T-helper 2 cell treated with Interferon-gamma antibody and Interleukin-4, amounts not matched to agents 5 μg/mL and 100 μg/mL, for 36 hours (primary cell): ENCODE measurements around the gene SNAPC5.

Experiments used
- DNase-seq: peaks from one replicate; pipeline ENCODE4 v3.0.0; 2021; ENCODE audit warnings: low spot score
- H3K27ac Mint-ChIP-seq: one replicate; pipeline ENCODE4 v1.8.0; 2021; ENCODE audit warnings: mild to moderate bottlenecking, mixed read lengths
- H3K27me3 Mint-ChIP-seq: one replicate; pipeline ENCODE4 v1.8.0; 2021; ENCODE audit warnings: low read depth, mixed read lengths
- H3K36me3 Mint-ChIP-seq: one replicate; pipeline ENCODE4 v1.8.0; 2021; ENCODE audit warnings: low read depth, mixed read lengths
- H3K4me1 Mint-ChIP-seq: one replicate; pipeline ENCODE4 v1.8.0; 2021; ENCODE audit warnings: low read depth, mixed read lengths
- H3K4me3 Mint-ChIP-seq: one replicate; pipeline ENCODE4 v1.8.0; 2022; ENCODE audit warnings: mild to moderate bottlenecking, moderate library complexity, mixed read lengths
- H3K9me3 Mint-ChIP-seq: one replicate; pipeline ENCODE4 v1.8.0; 2021; ENCODE audit warnings: mixed read lengths

The SNAPC5 gene

GRCh38 chr15:66459818-66460615 is 37.5 kb downstream of the SNAPC5 start:
- H3K27me3 Mint-ChIP-seq, result no peaks in the 10 kb centered on the region
- no peak for DNase-seq
- H3K9me3 Mint-ChIP-seq, result peaks cover 3% of the 10 kb centered on the region
- H3K4me1 Mint-ChIP-seq, result peaks cover 8% of the 10 kb centered on the region
- peaks cover 42% of the 10 kb centered on the region for H3K36me3 Mint-ChIP-seq
- no peak overlapping the region for H3K4me3 Mint-ChIP-seq
- H3K27ac Mint-ChIP-seq, result peak overlapping the region; percentile 17

- Mint-ChIP-seq H3K9me3 (no peaks in the 10 kb centered on the region), H3K4me3 (no peak overlapping the region), H3K36me3 (peaks cover 36% of the 10 kb centered on the region), H3K27ac (no peak overlapping the region), H3K27me3 (no peaks in the 10 kb centered on the region), H3K4me1 (peaks cover 10% of the 10 kb centered on the region)
- no peak for DNase-seq
Measured at GRCh38 chr15:66456211-66456610, 41.4 kb downstream of the SNAPC5 start.

DNA sequence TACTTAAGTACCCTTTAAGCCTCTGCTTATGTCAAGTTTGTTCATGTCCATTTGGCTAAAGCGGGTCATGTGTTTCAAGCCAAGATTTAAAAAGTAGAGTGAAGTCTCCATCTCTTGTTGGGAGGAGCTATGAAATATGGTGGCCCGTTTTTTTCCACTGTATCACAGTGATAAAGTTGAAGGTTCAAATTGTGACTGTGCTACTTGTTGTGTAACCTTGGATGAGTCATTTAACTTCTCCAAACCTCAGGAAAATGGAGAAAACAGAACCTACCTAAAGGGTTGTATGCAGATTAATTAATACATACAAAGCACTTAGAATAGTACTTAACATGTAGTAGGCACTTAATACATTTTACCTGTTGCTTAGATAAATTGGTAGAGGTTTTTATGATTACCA is 43.4 kb downstream of the SNAPC5 start:
- peaks cover 2% of the 10 kb centered on the region for H3K9me3 Mint-ChIP-seq
- peaks cover 2% of the 10 kb centered on the region for H3K4me1 Mint-ChIP-seq
- DNase-seq, result no peak
- H3K27ac Mint-ChIP-seq, result no peak overlapping the region
- no peaks in the 10 kb centered on the region for H3K27me3 Mint-ChIP-seq
- peaks cover 26% of the 10 kb centered on the region for H3K36me3 Mint-ChIP-seq
- H3K4me3 Mint-ChIP-seq, result no peak overlapping the region

- no peak for DNase-seq
- Mint-ChIP-seq H3K4me3 (no peak overlapping the region), H3K36me3 (peaks cover 37% of the 10 kb centered on the region), H3K27ac (peak overlapping the region; percentile 7), H3K27me3 (no peaks in the 10 kb centered on the region), H3K4me1 (peaks cover 2% of the 10 kb centered on the region), H3K9me3 (peaks cover 4% of the 10 kb centered on the region)
Measured at GRCh38 chr15:66452971-66453580, 44.5 kb downstream of the SNAPC5 start.

DNA sequence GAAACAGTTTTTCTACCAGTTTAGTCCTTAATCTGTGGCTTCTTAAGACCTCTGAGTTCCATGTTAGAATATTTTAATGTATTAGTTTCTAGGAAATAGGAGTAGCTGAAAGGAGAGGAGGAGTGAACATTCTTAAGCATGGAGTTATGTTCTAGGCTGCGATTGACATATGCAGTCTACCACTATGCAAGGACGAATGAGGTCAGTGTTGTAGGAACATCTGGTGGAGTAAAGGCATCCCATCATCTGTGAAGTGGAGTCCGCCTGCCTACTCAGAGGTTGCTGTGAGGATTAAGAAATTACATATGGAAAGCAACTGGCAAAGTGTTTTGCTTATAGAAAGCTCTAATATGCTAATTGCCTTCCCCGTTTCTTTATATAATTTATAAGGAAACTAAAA is 45.1 kb downstream of the SNAPC5 start:
- no peak overlapping the region for H3K4me3 Mint-ChIP-seq
- peaks cover 43% of the 10 kb centered on the region for H3K36me3 Mint-ChIP-seq
- H3K27me3 Mint-ChIP-seq, result no peaks in the 10 kb centered on the region
- H3K9me3 Mint-ChIP-seq, result peaks cover 4% of the 10 kb centered on the region
- no peak overlapping the region for H3K27ac Mint-ChIP-seq
- H3K4me1 Mint-ChIP-seq, result peaks cover 2% of the 10 kb centered on the region
- DNase-seq, result no peak
